DOHH2 (cell line): ENCODE results near the gene WTAP.

Experiments used
- H3F3A ChIP-seq: fragments of 200-600 bp; sonication (generic), shearing (Covaris generic); 2 replicates; pipeline ENCODE4 v1.6.0; 2016; ENCODE audit warnings: antibody characterized with exemption, mild to moderate bottlenecking; ENCODE audit not compliant: control insufficient read depth, insufficient read depth
- H3K27ac ChIP-seq: fragments of 200-600 bp; sonication (generic); 2 replicates; pipeline ENCODE4 v1.5.1; 2014; ENCODE audit warnings: low read depth, mild to moderate bottlenecking, low read length, moderate library complexity
- H3K27me3 ChIP-seq: fragments of 200-600 bp; sonication (generic); 2 replicates; pipeline ENCODE4 v1.6.1; 2014; ENCODE audit warnings: mild to moderate bottlenecking, low read length, mixed read lengths; ENCODE audit not compliant: control insufficient read depth
- H3K36me3 ChIP-seq: fragments of 200-600 bp; sonication (generic); 2 replicates; pipeline ENCODE4 v1.6.1; 2014; ENCODE audit warnings: mild to moderate bottlenecking, low read length, moderate library complexity, mixed read lengths; ENCODE audit not compliant: control insufficient read depth
- H3K4me1 ChIP-seq: fragments of 200-600 bp; sonication (generic); 2 replicates; pipeline ENCODE4 v1.6.1; 2014; ENCODE audit warnings: mild to moderate bottlenecking, low read length, mixed read lengths; ENCODE audit not compliant: control insufficient read depth
- H3K4me2 ChIP-seq: fragments of 200-600 bp; sonication (generic); 2 replicates; pipeline ENCODE4 v1.6.0; 2014; ENCODE audit warnings: mild to moderate bottlenecking, low read length, moderate library complexity
- H3K4me3 ChIP-seq: fragments of 200-600 bp; sonication (generic); 2 replicates; pipeline ENCODE4 v1.5.1; 2014; ENCODE audit warnings: mild to moderate bottlenecking, low read length, mixed read lengths
- H3K79me2 ChIP-seq: fragments of 200-600 bp; sonication (generic); 2 replicates; pipeline ENCODE4 v1.6.1; 2014; ENCODE audit warnings: mild to moderate bottlenecking, low read length, mixed read lengths; ENCODE audit not compliant: control insufficient read depth
- H3K9me2 ChIP-seq: fragments of 200-600 bp; sonication (generic); replicated peaks from 2 replicates; pipeline ENCODE4 v1.6.1; 2014; ENCODE audit warnings: mild to moderate bottlenecking, low read length, mixed read lengths; ENCODE audit not compliant: control insufficient read depth
- H3K9me3 ChIP-seq: fragments of 200-600 bp; sonication (generic); 2 replicates; pipeline ENCODE4 v1.6.1; 2014; ENCODE audit warnings: antibody characterized with exemption, low read length, mixed read lengths; ENCODE audit not compliant: control insufficient read depth, insufficient read depth
- H4K20me1 ChIP-seq: fragments of 200-600 bp; sonication (generic); 2 replicates; pipeline ENCODE4 v1.6.0; 2014; ENCODE audit warnings: low read depth, mild to moderate bottlenecking, antibody characterized with exemption, low read length, moderate library complexity; ENCODE audit not compliant: control insufficient read depth, insufficient read depth
- EZH2phosphoT487 ChIP-seq: fragments of 200-600 bp; sonication (generic); IDR thresholded peaks from 2 replicates; pipeline ENCODE4 v1.6.1; 2017; ENCODE audit warnings: borderline replicate concordance, mild to moderate bottlenecking, antibody characterized with exemption, low read length, moderate library complexity, mixed read lengths
- TF ChIP-seq, protein P1 (sequence below): fragments of 200-600 bp; sonication (generic); IDR thresholded peaks from one replicate; pipeline ENCODE4 v1.5.1; 2014; ENCODE audit warnings: antibody characterized with exemption, mild to moderate bottlenecking, low read depth, low read length; ENCODE audit not compliant: poor library complexity, severe bottlenecking

WTAP gene

DNA sequence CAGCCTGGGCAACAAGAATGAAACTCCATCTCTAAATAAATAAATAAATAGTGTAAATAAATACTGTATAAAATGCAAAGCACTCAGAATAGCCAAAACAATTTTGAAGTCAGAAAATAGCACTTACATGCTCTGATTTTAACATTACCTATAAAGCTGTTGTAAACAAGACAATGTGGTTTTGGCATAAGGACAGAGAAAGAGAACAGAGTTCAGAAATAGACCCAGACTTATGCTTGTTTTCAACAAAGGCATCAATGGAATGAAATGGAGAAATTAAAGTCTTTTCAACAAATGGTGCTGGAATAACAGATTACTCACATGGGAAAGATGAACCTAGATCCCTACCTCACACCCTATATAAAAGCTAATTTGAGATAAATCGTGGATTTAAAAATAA lies 44.9 kb downstream of the WTAP start:
- no peak overlapping the region for H3K4me2 ChIP-seq
- TF ChIP-seq, protein P1, sequence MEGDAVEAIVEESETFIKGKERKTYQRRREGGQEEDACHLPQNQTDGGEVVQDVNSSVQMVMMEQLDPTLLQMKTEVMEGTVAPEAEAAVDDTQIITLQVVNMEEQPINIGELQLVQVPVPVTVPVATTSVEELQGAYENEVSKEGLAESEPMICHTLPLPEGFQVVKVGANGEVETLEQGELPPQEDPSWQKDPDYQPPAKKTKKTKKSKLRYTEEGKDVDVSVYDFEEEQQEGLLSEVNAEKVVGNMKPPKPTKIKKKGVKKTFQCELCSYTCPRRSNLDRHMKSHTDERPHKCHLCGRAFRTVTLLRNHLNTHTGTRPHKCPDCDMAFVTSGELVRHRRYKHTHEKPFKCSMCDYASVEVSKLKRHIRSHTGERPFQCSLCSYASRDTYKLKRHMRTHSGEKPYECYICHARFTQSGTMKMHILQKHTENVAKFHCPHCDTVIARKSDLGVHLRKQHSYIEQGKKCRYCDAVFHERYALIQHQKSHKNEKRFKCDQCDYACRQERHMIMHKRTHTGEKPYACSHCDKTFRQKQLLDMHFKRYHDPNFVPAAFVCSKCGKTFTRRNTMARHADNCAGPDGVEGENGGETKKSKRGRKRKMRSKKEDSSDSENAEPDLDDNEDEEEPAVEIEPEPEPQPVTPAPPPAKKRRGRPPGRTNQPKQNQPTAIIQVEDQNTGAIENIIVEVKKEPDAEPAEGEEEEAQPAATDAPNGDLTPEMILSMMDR, result no peak
- TF ChIP-seq EZH2phosphoT487, result no peak
- H3K27me3 ChIP-seq, result no peaks in the 10 kb centered on the region
- no peak overlapping the region for H3K4me3 ChIP-seq
- no peaks in the 10 kb centered on the region for H3K9me2 ChIP-seq
- H3K27ac ChIP-seq, result no peak overlapping the region
- peaks cover 27% of the 10 kb centered on the region for H3F3A ChIP-seq
- no peaks in the 10 kb centered on the region for H3K79me2 ChIP-seq
- no peaks in the 10 kb centered on the region for H3K4me1 ChIP-seq
- no peaks in the 10 kb centered on the region for H4K20me1 ChIP-seq
- H3K36me3 ChIP-seq, result peaks cover 89% of the 10 kb centered on the region
- no peaks in the 10 kb centered on the region for H3K9me3 ChIP-seq

DNA sequence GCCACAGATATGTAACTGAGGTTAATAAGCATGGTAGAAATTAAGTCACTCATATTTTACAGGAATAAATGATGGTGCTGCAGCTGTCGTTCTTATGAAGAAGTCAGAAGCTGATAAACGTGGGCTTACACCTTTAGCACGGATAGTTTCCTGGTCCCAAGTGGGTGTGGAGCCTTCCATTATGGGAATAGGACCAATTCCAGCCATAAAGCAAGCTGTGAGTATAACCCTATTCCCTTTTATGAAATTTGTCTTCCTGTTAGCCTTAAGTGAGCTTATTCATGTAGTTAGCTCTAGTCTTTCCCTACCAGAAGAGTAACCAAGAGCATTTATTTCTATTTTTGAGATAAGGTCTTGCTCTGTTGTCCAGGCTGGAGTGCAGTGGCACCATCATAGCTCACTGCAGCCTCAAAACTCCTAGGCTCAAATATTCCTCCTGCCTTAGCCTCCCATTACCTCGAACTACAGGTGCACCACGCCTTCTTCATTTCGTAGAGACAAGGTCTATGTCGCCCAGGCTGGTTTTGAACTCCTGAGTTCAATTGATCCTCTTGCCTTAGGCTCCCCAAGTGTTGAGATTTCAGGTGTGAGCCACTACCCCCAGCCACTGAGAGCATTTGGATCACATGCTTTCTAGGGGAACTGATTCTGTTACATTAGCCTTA lies 50.1 kb downstream of the WTAP start:
- Histone ChIP-seq H3K27ac (no peak overlapping the region), H3K79me2 (peaks cover 13% of the 10 kb centered on the region), H3K27me3 (no peaks in the 10 kb centered on the region), H3K36me3 (peaks cover 95% of the 10 kb centered on the region), H3K4me2 (no peak overlapping the region), H3K4me1 (no peaks in the 10 kb centered on the region), H3F3A (peaks cover 75% of the 10 kb centered on the region), H3K9me2 (no peaks in the 10 kb centered on the region), H4K20me1 (peaks cover 10% of the 10 kb centered on the region; the same call in 1 of the 2 replicates), H3K4me3 (no peak overlapping the region), H3K9me3 (no peaks in the 10 kb centered on the region)
- TF ChIP-seq, protein P1, result no peak
- TF ChIP-seq EZH2phosphoT487, result no peak

DNA sequence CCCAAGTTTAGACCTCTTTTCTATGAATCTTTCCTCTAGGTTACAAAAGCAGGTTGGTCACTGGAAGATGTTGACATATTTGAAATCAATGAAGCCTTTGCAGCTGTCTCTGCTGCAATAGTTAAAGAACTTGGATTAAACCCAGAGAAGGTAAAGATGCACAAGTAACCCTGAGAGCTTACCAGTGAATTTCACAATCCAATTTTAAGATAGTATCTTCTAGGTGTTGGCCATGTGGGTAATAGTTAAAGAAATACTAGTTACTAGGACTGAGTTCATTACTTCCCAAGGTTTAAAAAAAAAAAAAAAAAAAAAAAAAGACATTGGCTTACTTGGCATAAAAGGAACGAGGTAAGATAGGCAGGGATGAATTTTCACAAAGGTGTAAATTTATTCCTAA lies 50.8 kb downstream of the WTAP start:
- peaks cover 96% of the 10 kb centered on the region for H3K36me3 ChIP-seq
- H4K20me1 ChIP-seq, result peaks cover 10% of the 10 kb centered on the region; the same call in 1 of the 2 replicates
- no peaks in the 10 kb centered on the region for H3K4me1 ChIP-seq
- H3K27me3 ChIP-seq, result no peaks in the 10 kb centered on the region
- peaks cover 82% of the 10 kb centered on the region for H3F3A ChIP-seq
- H3K9me3 ChIP-seq, result no peaks in the 10 kb centered on the region
- H3K27ac ChIP-seq, result no peak overlapping the region
- TF ChIP-seq, protein P1, result no peak
- no peak for TF ChIP-seq EZH2phosphoT487
- peaks cover 20% of the 10 kb centered on the region for H3K79me2 ChIP-seq
- no peak overlapping the region for H3K4me2 ChIP-seq
- H3K4me3 ChIP-seq, result no peak overlapping the region
- H3K9me2 ChIP-seq, result no peaks in the 10 kb centered on the region
